Lung (tissue), 12 donors: ENCODE measurements around the gene CLEC10A. TPM values are rescaled to one million over a fixed set of nuclear protein-coding genes. Genes with fewer than 3 reads are reported as not detected.

Experiments
- ATAC-seq: fragments of 200-7000 bp; cut with Tn5 transposase; one replicate; pipeline ENCODE4 v1.9.1; 2020; ENCODE audit warnings: moderate number of reproducible peaks; ENCODE audit not compliant: insufficient read depth, low FRiP score
- DNase-seq, 3 donors: peaks; one replicate each; pipeline ENCODE4 v3.0.0-alpha.2; 2013 to 2017
- H3K27ac ChIP-seq, 2 donors: one replicate each; pipeline ENCODE4 v1.5.1; 2013; ENCODE audit warnings: mild to moderate bottlenecking in 2 of 2, moderate library complexity in 2 of 2, control low read depth in 1 of 2, inconsistent platforms in 1 of 2, low read depth in 1 of 2, low read length in 1 of 2
- H3K27me3 ChIP-seq, 3 donors: one replicate each; pipeline ENCODE4 v1.5.1; 2013; ENCODE audit warnings: low read length in 2 of 3; ENCODE audit not compliant: control insufficient read depth in 3 of 3, insufficient read depth in 3 of 3
- H3K36me3 ChIP-seq, 4 donors: one replicate each; pipeline ENCODE4 v1.5.1; 2013; ENCODE audit warnings: low read length in 4 of 4, mild to moderate bottlenecking in 1 of 4, moderate library complexity in 1 of 4; ENCODE audit not compliant: control insufficient read depth in 4 of 4, insufficient read depth in 4 of 4
- H3K4me1 ChIP-seq, 5 donors: one replicate each; pipeline ENCODE4 v1.5.1; 2013; ENCODE audit warnings: low read length in 5 of 5, mild to moderate bottlenecking in 2 of 5, moderate library complexity in 1 of 5; ENCODE audit not compliant: control insufficient read depth in 5 of 5, insufficient read depth in 5 of 5
- H3K4me3 ChIP-seq: one replicate; pipeline ENCODE4 v1.5.1; 2013; ENCODE audit warnings: mild to moderate bottlenecking, control low read depth, moderate library complexity
- H3K9ac ChIP-seq, 2 donors: one replicate each; pipeline ENCODE4 v1.5.1; 2013; ENCODE audit warnings: low read length in 2 of 2, control low read depth in 1 of 2; ENCODE audit not compliant: insufficient read depth in 1 of 2
- H3K9me3 ChIP-seq, 4 donors: one replicate each; pipeline ENCODE4 v1.5.1; 2013; ENCODE audit warnings: low read length in 3 of 4, mild to moderate bottlenecking in 1 of 4, moderate library complexity in 1 of 4; ENCODE audit not compliant: control insufficient read depth in 4 of 4, insufficient read depth in 3 of 4
- CTCF ChIP-seq: IDR thresholded peaks from 2 replicates; pipeline ENCODE4 v1.5.1; 2012; ENCODE audit warnings: mild to moderate bottlenecking; ENCODE audit errors: control extremely low read depth, extremely low read depth
- WGBS, 2 donors: extraction: QIAGEN DNeasy Blood & Tissue Kit; methylation state at CpG; one replicate each; pipeline ENCODE4 v1.1.7; 2013; 5-methylcytosine and 5-hydroxymethylcytosine counted together
- polyA plus RNA-seq, 2 donors: library from polyadenylated mRNA; stranded (reverse); fragments of 200-250 nt; gene quantifications; one replicate each; pipeline ENCODE4 v1.2.1, GENCODE V29; 2013
- total RNA-seq, 2 donors: library from RNA; depleted of rRNA in 1 of 2; stranded (reverse); fragments of >200 nt in 1 of 2; gene quantifications; one replicate each; pipeline ENCODE4 v1.2.1, GENCODE V29; 2014 to 2021
- donor health status: control.
- donor health status: control.
- donor health status: Bipolar disorder and iron deficiency.
- donor health status: healthy.
- donor health status: DM: yes; HTN: yes; CAD: no.

Gene CLEC10A
- total and polyA plus RNA-seq, 4 donors: 3.7 to 18.4 (median 9.0) TPM

- Histone ChIP-seq H3K4me3 (no peak overlapping the region), H3K9me3 (no peaks in the 10 kb centered on the region), H3K36me3 (no peaks in the 10 kb centered on the region), H3K9ac (no peak overlapping the region), H3K27ac (no peak overlapping the region), H3K27me3 (peaks cover 0 to 4% (median 3%) of the 10 kb centered on the region in 3 donors), H3K4me1 (peaks cover 0 to 3% (median 0%) of the 10 kb centered on the region in 5 donors)
- no peak for TF ChIP-seq CTCF
- 37 to 46% methylated on average over 11 of the region's 12 CpGs for WGBS, 2 donors
- ATAC-seq (no peak), DNase-seq (no peak)
These were observed 31.9 kb upstream of the CLEC10A start for GRCh38 chr17:7111784-7112509.

GRCh38 chr17:7110617-7111306 is 30.7 kb upstream of the CLEC10A start:
- peaks cover 0 to 3% (median 0%) of the 10 kb centered on the region in 5 donors for H3K4me1 ChIP-seq
- ATAC-seq: no peak
- H3K27me3 ChIP-seq: peaks cover 0 to 4% (median 3%) of the 10 kb centered on the region in 3 donors
- H3K9me3 ChIP-seq: no peaks in the 10 kb centered on the region
- no peak for TF ChIP-seq CTCF
- H3K36me3 ChIP-seq: no peaks in the 10 kb centered on the region
- no peak overlapping the region for H3K9ac ChIP-seq
- no peak overlapping the region for H3K27ac ChIP-seq
- 59 to 60% methylated on average over 11 of the region's 11 CpGs for WGBS, 2 donors
- DNase-seq: no peak
- H3K4me3 ChIP-seq: no peak overlapping the region

GRCh38 chr17:7109461-7110322 is 29.6 kb upstream of the CLEC10A start:
- ATAC-seq: no peak
- H3K27me3 ChIP-seq: peaks cover 0 to 4% (median 3%) of the 10 kb centered on the region in 3 donors
- no peak for TF ChIP-seq CTCF
- no peak overlapping the region for H3K9ac ChIP-seq
- H3K9me3 ChIP-seq: no peaks in the 10 kb centered on the region
- no peak overlapping the region for H3K4me3 ChIP-seq
- no peaks in the 10 kb centered on the region for H3K36me3 ChIP-seq
- DNase-seq: no peak
- 71 to 80% methylated on average over 10 of the region's 10 CpGs for WGBS, 2 donors
- H3K4me1 ChIP-seq: peaks cover 0 to 3% (median 0%) of the 10 kb centered on the region in 5 donors
- H3K27ac ChIP-seq: no peak overlapping the region
